AG09309 (cell line): ENCODE results near the gene HSP90AB1.

ENCODE experiments used
- DNase-seq: peaks from one replicate; pipeline ENCODE4 v3.0.0-alpha.2; 2010; ENCODE audit warnings: low read depth
- H3K4me3 ChIP-seq: 2 replicates; pipeline ENCODE4 v1.5.1; 2011; ENCODE audit warnings: mild to moderate bottlenecking, low read depth, low read length, moderate library complexity; ENCODE audit not compliant: control insufficient read depth
- CTCF ChIP-seq: IDR thresholded peaks from 2 replicates; pipeline ENCODE4 v1.5.1; 2011; ENCODE audit warnings: mild to moderate bottlenecking, low read depth, low read length, inconsistent platforms; ENCODE audit not compliant: insufficient read depth, control insufficient read depth; ENCODE audit errors: missing control alignments

Gene HSP90AB1

GRCh38 chr6:44269921-44270525, 23.1 kb downstream of the HSP90AB1 start, which contains the start of gene TMEM151B:
TMEM151B (plus strand) TSS chr6:44270450; CDS start chr6:44270743, 293 bp downstream.
- DNase-seq: no peak
- TF ChIP-seq CTCF: no peak
- no peak within 1 kb of the TSS for H3K4me3 ChIP-seq

- no peak for TF ChIP-seq CTCF
- no peak overlapping the region for H3K4me3 ChIP-seq
- no peak for DNase-seq
These were observed 23.9 kb downstream of the HSP90AB1 start for GRCh38 chr6:44270526-44271405.

- DNase-seq: no peak
- no peak overlapping the region for H3K4me3 ChIP-seq
- no peak for TF ChIP-seq CTCF
These were observed 24.5 kb downstream of the HSP90AB1 start for GRCh38 chr6:44271406-44271723.

GRCh38 chr6:44271914-44272313, 25.0 kb downstream of the HSP90AB1 start:
- H3K4me3 ChIP-seq: no peak overlapping the region
- TF ChIP-seq CTCF: no peak
- DNase-seq: no peak

- H3K4me3 ChIP-seq: no peak overlapping the region
- no peak for DNase-seq
- TF ChIP-seq CTCF: no peak
These were observed 25.6 kb downstream of the HSP90AB1 start for GRCh38 chr6:44272529-44272928.

- no peak for TF ChIP-seq CTCF
- no peak for DNase-seq
- H3K4me3 ChIP-seq: no peak overlapping the region
These were observed 26.2 kb downstream of the HSP90AB1 start for GRCh38 chr6:44272999-44273566.
